Measurements from ENCODE around the gene AIF1.

The AIF1 gene

DNA sequence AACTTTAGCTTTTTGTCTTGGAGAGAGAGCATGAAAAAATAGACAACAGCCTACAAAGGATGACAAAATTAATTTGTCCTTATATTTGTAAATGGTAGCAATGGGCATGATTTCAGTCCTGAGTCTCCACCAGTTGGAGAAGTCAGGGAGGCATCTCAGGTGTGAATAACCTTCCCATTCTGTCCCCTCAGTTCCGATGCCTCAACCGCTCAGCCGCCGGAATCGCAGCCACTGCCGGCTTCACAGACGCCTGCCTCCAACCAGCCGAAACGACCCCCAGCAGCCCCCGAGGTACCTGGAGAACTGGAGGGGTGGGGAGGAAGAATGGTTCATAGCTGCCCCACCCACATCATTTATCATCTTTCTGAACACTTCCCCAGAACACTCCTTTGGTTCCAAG is 9.0 kb downstream of the AIF1 start:
- Histone ChIP-seq H3K9me3 (ENCODE audit: control insufficient read depth, low read length) (no peaks in the 10 kb centered on the region), H3K4me1 (peaks cover 12% of the 10 kb centered on the region), H3K36me3 (ENCODE audit: control insufficient read depth, insufficient read depth, low read length) (no peaks in the 10 kb centered on the region), H3K9ac (no peak overlapping the region), H3K27ac (no peak overlapping the region), H3K4me3 (ENCODE audit: low read depth, low read length) (no peak overlapping the region), H3K79me2 (peaks cover 17% of the 10 kb centered on the region), H3K27me3 (ENCODE audit: control insufficient read depth, insufficient read depth, low read length) (no peaks in the 10 kb centered on the region), H2AFZ (no peak overlapping the region), H3K4me2 (ENCODE audit: low read length) (no peak overlapping the region)
- TF ChIP-seq CTCF (IDR thresholded peaks at IDR 0.05) = no peak

GRCh38 chr6:31626952-31627351 is 11.9 kb downstream of the AIF1 start:
- H3K27me3 ChIP-seq (ENCODE audit: control insufficient read depth, insufficient read depth, low read length) = no peaks in the 10 kb centered on the region
- H3K79me2 ChIP-seq = peaks cover 11% of the 10 kb centered on the region
- H2AFZ ChIP-seq = no peak overlapping the region
- H3K4me1 ChIP-seq = peaks cover 6% of the 10 kb centered on the region
- no peak overlapping the region for H3K4me3 ChIP-seq (ENCODE audit: low read depth, low read length)
- no peaks in the 10 kb centered on the region for H3K36me3 ChIP-seq (ENCODE audit: control insufficient read depth, insufficient read depth, low read length)
- H3K4me2 ChIP-seq (ENCODE audit: low read length) = no peak overlapping the region
- TF ChIP-seq CTCF (IDR thresholded peaks at IDR 0.05) = no peak
- no peaks in the 10 kb centered on the region for H3K9me3 ChIP-seq (ENCODE audit: control insufficient read depth, low read length)
- no peak overlapping the region for H3K9ac ChIP-seq
- no peak overlapping the region for H3K27ac ChIP-seq

DNA sequence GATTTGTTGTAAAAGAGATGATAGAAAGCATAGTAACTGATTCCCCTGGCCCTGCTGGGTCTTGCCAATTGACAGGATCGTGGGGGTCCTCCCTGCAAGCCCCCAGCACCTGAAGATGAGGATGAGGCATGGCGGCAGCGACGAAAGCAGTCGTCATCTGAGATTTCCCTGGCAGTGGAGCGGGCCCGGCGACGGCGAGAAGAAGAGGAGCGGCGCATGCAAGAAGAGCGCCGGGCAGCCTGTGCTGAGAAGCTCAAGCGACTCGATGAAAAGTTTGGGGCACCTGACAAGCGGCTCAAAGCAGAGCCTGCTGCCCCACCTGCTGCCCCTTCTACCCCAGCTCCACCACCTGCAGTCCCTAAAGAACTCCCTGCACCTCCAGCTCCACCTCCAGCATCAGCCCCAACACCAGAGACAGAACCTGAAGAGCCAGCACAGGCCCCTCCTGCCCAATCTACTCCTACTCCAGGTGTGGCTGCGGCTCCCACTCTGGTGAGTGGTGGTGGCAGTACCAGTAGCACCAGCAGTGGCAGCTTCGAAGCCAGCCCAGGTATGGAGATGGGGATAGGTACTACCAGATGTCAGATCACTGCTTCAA is 12.8 kb downstream of the AIF1 start:
- Histone ChIP-seq H3K36me3 (ENCODE audit: control insufficient read depth, insufficient read depth, low read length) (no peaks in the 10 kb centered on the region), H3K27ac (no peak overlapping the region), H3K4me2 (ENCODE audit: low read length) (no peak overlapping the region), H3K4me1 (no peaks in the 10 kb centered on the region), H3K4me3 (ENCODE audit: low read depth, low read length) (no peak overlapping the region), H2AFZ (no peak overlapping the region), H3K9me3 (ENCODE audit: control insufficient read depth, low read length) (no peaks in the 10 kb centered on the region), H3K9ac (no peak overlapping the region), H3K27me3 (ENCODE audit: control insufficient read depth, insufficient read depth, low read length) (no peaks in the 10 kb centered on the region), H3K79me2 (peaks cover 12% of the 10 kb centered on the region)
- TF ChIP-seq CTCF (IDR thresholded peaks at IDR 0.05) = no peak

- no peak for TF ChIP-seq CTCF (IDR thresholded peaks at IDR 0.05)
- Histone ChIP-seq H2AFZ (no peak overlapping the region), H3K27ac (no peak overlapping the region), H3K4me1 (no peaks in the 10 kb centered on the region), H3K9me3 (ENCODE audit: control insufficient read depth, low read length) (no peaks in the 10 kb centered on the region), H3K36me3 (ENCODE audit: control insufficient read depth, insufficient read depth, low read length) (no peaks in the 10 kb centered on the region), H3K4me3 (ENCODE audit: low read depth, low read length) (no peak overlapping the region), H3K27me3 (ENCODE audit: control insufficient read depth, insufficient read depth, low read length) (no peaks in the 10 kb centered on the region), H3K79me2 (peaks cover 12% of the 10 kb centered on the region), H3K4me2 (ENCODE audit: low read length) (no peak overlapping the region), H3K9ac (no peak overlapping the region)
Measured at GRCh38 chr6:31629014-31629413, 14.0 kb downstream of the AIF1 start.

GRCh38 chr6:31630177-31630934 is 15.3 kb downstream of the AIF1 start:
- no peak for TF ChIP-seq CTCF (IDR thresholded peaks at IDR 0.05)

More at GRCh38 chr6:31630177-31630934, 15.3 kb downstream of the AIF1 start:
- no peak overlapping the region for H3K9ac ChIP-seq
- peaks cover 14% of the 10 kb centered on the region for H3K79me2 ChIP-seq
- no peaks in the 10 kb centered on the region for H3K9me3 ChIP-seq (ENCODE audit: control insufficient read depth, low read length)
- H3K36me3 ChIP-seq (ENCODE audit: control insufficient read depth, insufficient read depth, low read length) = no peaks in the 10 kb centered on the region
- no peak overlapping the region for H3K4me2 ChIP-seq (ENCODE audit: low read length)
- no peak overlapping the region for H2AFZ ChIP-seq
- no peaks in the 10 kb centered on the region for H3K27me3 ChIP-seq (ENCODE audit: control insufficient read depth, insufficient read depth, low read length)
- no peak overlapping the region for H3K4me3 ChIP-seq (ENCODE audit: low read depth, low read length)
- H3K4me1 ChIP-seq = no peaks in the 10 kb centered on the region
- no peak overlapping the region for H3K27ac ChIP-seq
